Activated CD4-positive, alpha-beta T cell treated with anti-CD3 and anti-CD28 coated beads for 1 hour (primary cell): ENCODE measurements around the gene SECISBP2.

Source experiments
- DNase-seq: peaks from one replicate; pipeline ENCODE4 v3.0.0-alpha.2; 2020

Gene SECISBP2

GRCh38 chr9:89351584-89352300, 33.4 kb downstream of the SECISBP2 start:
- DNase-seq, result no peak

DNA sequence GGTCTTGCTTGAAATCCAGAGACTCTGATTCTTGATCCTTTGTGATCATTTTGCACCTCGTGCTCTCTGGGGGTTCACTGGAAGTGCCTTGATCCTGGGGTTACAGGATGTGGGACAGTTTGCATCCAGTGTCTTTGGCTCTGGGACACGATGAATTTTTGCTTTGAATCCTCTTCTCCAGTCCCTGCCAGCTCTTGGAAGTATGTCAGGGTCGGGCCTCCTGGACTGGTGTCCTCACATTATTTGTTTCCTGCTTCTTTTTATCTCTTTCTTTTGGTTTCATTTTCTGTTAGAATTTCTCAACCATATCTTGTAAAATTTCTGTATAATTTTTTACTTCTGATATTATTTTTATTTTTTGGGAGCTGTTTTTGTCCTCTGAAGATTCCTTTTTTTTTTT, 34.2 kb downstream of the SECISBP2 start:
- DNase-seq, result no peak

- no peak for DNase-seq
These were observed 34.8 kb downstream of the SECISBP2 start for GRCh38 chr9:89352874-89353649.

DNA sequence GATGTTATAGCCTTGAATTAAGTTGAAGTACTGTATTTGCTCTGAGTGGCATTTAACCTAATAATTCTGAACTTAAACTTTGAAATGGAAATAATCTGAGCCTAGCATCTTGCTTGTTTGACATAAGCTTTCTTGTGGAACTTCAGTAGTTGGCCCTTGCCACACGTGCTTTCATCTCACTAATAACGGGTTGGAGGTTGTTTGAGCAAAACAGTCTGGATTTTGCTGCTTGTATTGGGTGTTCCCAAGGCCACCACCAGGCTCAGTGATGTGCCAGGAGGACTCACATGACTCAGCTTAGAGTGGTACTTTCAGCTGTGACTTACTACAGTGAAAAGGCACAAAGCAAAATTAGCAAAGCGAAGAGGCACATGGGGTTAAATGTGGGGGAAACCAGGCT, 35.7 kb downstream of the SECISBP2 start:
- no peak for DNase-seq

DNA sequence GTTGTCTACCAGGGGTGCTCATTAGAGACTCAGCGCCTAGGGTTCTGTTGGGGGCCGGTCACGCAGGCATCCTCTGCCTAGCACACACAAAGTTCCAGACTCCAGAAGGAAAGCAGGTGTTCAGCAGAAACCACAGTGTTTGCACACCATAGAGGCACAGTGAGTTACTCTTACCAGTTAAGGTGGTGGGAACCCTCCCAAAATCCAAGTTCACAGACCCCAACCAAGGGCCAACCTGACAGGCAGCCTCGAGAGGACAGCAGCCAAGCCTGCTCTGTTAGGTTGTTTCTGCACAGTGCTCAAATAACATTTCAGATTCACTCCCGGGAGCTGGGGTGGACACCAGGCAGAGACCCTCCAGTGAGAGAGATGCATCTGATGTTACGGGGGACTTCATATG, 36.2 kb downstream of the SECISBP2 start:
- DNase-seq, result no peak

DNA sequence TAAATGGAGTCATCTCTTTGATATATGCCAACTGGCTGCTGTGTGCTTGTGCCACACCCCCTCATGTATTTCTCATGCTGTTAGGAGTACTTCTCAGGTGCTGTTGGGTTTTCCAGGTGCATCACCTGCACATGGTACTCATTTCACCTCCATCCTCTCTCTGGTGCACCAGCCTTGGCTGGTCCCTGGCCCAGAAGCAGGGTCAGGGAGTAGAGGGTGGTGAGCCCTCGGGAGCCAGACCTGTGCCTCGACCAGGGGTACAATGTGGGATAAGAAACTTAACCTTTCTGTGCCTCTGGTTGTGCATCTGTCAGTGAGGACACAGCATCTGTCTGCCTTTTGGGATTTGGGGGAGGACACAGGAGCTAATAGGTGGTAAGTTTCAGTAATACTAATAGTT, 38.5 kb downstream of the SECISBP2 start:
- DNase-seq, result no peak

- no peak for DNase-seq
These were observed 39.3 kb downstream of the SECISBP2 start for GRCh38 chr9:89357331-89358197.

DNA sequence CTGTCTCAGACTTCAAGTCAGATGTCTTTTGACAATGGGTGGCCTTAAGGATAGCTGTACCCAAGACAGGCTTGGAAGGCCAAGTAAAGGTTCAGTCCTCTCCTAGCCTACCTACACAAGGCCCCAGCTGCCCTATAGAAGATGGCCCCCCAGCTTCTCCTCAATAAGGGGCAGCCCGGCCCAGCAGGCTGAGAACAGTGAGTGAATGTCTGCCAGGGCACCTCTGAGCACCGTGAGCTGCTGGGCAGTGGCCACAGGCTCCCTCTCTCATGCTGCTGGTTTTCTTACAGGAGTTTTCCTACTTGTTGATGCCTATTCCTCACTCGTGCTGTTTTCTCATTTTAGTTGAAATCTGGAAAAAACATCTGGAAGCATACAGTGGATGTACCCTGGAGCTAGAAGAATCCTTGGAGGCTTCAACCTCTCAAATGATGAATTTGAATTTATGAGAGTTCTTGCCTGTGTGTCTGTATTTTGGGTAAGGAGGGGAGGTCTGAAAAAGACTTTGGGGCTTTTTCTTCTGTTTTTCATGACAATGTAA, 40.1 kb downstream of the SECISBP2 start:
- DNase-seq, result no peak

- no peak for DNase-seq
These were observed 40.7 kb downstream of the SECISBP2 start for GRCh38 chr9:89358985-89359384.

GRCh38 chr9:89359751-89360261, 41.5 kb downstream of the SECISBP2 start:
- no peak for DNase-seq

GRCh38 chr9:89360465-89360864, 42.2 kb downstream of the SECISBP2 start:
- no peak for DNase-seq

GRCh38 chr9:89361031-89361430, 42.7 kb downstream of the SECISBP2 start:
- no peak for DNase-seq

- DNase-seq, result peak; percentile 7
These were observed 43.7 kb downstream of the SECISBP2 start for GRCh38 chr9:89361816-89362646.

- DNase-seq, result peak; percentile 6
These were observed 44.5 kb downstream of the SECISBP2 start for GRCh38 chr9:89362647-89363310.

DNA sequence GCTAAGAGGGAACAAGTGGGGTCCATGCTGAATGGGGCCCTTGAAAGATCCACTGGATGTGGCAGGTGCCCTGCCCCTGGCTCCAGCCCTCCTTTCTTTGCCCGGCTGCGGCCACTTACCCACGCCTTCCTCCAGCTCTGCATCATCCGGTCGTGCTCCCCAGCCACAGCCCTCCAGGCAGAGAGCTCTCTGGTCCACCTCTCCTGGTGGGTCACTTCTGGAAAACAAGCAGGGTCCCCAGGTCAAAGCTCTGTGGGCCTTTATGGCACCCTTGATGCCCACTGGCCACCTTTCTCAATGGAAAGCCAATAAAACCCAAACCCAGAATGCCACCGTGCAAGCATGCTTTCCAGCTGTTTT, 45.0 kb downstream of the SECISBP2 start:
- DNase-seq, result no peak

GRCh38 chr9:89363921-89364665, 45.8 kb downstream of the SECISBP2 start:
- DNase-seq, result no peak

DNA sequence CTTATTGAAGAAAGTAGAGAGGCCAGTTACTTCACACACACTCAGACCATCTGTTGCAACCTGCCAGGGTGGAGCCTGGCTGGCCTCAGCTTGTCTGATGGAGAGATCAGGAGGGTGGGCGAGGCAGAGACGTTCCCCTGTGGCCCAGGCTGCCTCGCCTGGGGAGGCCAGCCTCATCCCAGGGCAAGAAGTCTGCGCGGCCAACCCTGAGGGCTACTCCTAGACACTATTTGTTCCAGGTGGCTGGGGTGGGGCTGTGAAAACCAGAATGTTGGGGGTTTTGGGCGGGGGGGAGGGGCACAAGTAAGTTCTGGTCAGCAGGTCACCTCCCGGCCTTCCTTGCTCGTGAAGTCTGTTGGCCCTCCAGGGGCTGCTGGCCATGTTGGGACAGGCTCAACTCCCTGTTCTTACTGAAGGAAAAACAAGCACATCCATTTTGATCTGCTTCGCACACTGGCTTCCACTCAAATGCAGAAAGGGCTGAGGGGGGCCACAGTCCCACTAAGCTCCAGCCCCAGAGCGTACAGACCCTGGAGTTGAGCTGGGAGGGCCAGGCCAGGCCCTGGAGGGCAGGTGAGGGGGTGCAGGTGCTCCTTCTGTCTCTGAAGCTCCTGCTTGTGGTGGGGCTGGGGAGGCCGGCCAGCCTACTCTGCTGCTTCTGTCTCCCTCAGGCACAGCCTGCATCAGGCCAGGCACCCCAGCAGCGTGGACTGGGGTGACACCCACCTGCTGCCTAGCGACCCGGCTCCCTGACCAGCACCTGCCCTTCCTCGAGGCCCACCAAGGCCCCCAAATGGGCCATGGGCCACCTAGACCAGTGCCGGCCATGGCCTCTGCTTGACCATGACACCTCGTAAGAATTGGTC, 46.6 kb downstream of the SECISBP2 start:
- no peak for DNase-seq

GRCh38 chr9:89365532-89365912, 47.2 kb downstream of the SECISBP2 start:
- no peak for DNase-seq

DNA sequence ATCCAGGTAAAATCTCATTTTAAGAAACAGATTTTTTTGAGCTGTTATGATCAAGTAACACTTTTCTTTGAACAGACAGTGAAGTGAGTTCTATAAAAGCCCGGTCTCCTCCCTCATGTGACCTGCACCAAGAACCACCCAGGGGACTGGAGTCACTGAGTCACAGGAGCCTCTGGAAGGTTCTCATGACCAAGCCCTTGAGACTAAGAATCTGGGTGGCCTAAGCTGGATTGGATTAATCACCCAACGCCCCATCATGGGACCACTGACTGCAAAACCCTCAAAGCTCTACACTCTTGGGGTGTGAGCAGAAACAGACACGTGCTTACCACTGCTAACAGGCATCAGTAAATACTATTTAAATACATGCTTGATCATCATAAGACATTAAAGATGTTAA, 48.4 kb downstream of the SECISBP2 start:
- no peak for DNase-seq

DNA sequence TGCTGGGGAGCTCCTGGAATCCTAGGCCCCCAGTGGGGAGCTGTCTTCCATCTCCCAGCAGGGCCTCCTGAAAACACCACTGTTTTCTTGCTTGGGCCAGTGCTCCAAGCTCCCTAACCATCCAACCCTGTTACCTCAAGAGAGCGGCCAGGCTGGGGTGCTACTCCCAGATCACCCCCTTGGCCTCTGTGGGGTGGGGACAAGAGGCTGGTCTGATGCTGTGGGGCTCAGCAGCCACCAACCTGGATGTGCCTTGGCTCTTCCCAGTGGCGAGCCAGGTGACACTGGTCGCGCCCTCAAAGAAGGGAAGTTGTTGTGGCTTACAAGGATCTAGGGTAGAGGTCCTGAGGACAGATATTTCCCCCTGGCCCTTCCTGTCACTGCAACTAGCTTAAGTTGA, 49.0 kb downstream of the SECISBP2 start:
- no peak for DNase-seq
